Measurements from ENCODE around the gene CRYBA2. TPM values are rescaled to one million over a fixed set of nuclear protein-coding genes. Genes with fewer than 3 reads are reported as not detected.
A peak's percentile ranks its signal among the peaks of the same experiment; 100 is the strongest.

The CRYBA2 gene
- polyA plus RNA-seq, 2 of the 4 experiments (the other 2 are of a cell fraction): not detected

- H3K4me1 ChIP-seq: no peaks in the 10 kb centered on the region
- WGBS (ENCODE audit: missing lambda C conversion rate): 61% methylated on average over 14 of the region's 18 CpGs
- no peak overlapping the region for H3K27ac ChIP-seq
- H3K4me2 ChIP-seq: no peak overlapping the region
- ATAC-seq: peak in 1 of 2 experiments; percentile 68; a peak in 3 of 6 replicates
- ChIA-PET POLR2A (no interaction called here), CTCF (interaction anchor here (0.6 to 4.3 kb wide), 8 partner anchors 27 to 758 kb away, joined by 3 to 18 read pairs (median 6); no protein-coding TSS in a partner anchor)
- H3K9me3 ChIP-seq: no peaks in the 10 kb centered on the region
- no peak overlapping the region for H3K4me3 ChIP-seq
- no peak for DNase-seq (ENCODE audit: low read depth in 1 of 2, low spot score in 1 of 2)
- no peak for TF ChIP-seq NFE2L2 (conservative IDR thresholded peaks at IDR 0.05; ENCODE audit: low read length)
- TF ChIP-seq ZSCAN20 (CRISPR knock-in tag; IDR thresholded peaks at IDR 0.05): no peak
- TF ChIP-seq NR3C1 (IDR thresholded peaks at IDR 0.05): no peak
- TF ChIP-seq RAD21 (conservative IDR thresholded peaks at IDR 0.05 in 1 of 2, IDR thresholded peaks at IDR 0.05 in 1 of 2): 0 out of 5 replicates have a peak, but pooled peaks of 1 of the 2 experiments have one; percentile 7
- TF ChIP-seq ESRRA (IDR thresholded peaks at IDR 0.05; ENCODE audit: borderline replicate concordance, low read length): no peak
- no peak for FAIRE-seq
Observed at GRCh38 chr2:218953366-218953954, 39.8 kb downstream of the CRYBA2 start.

- CTCF ChIA-PET: interaction anchor here (1.6 to 4.3 kb wide), 7 partner anchors 28 to 100 kb away, joined by 3 to 18 read pairs (median 6); no protein-coding TSS in a partner anchor
- Histone ChIP-seq H3K4me1 (no peaks in the 10 kb centered on the region), H3K27ac (no peak overlapping the region), H3K4me2 (no peak overlapping the region), H3K9me3 (no peaks in the 10 kb centered on the region), H3K4me3 (no peak overlapping the region)
- POLR2A ChIA-PET: no interaction called here
- FAIRE-seq: no peak
- TF ChIP-seq KDM5A (IDR thresholded peaks at IDR 0.05): no peak
- no peak for TF ChIP-seq ATOH8 (CRISPR knock-in tag; IDR thresholded peaks at IDR 0.05; ENCODE audit: low read depth)
- no peak for TF ChIP-seq TFCP2L1 (CRISPR knock-in tag; IDR thresholded peaks at IDR 0.05)
- TF ChIP-seq MAFK (IDR thresholded peaks at IDR 0.05; ENCODE audit: partially characterized antibody): peak; percentile 80
- ATAC-seq: no peak
- WGBS (ENCODE audit: missing lambda C conversion rate): 87% methylated on average over 7 of the region's 7 CpGs
- no peak for DNase-seq (ENCODE audit: low read depth in 1 of 2, low spot score in 1 of 2)
Observed at GRCh38 chr2:218952160-218952559, 41.1 kb downstream of the CRYBA2 start.

GRCh38 chr2:218946621-218947020, 46.6 kb downstream of the CRYBA2 start:
- ATAC-seq: no peak
- TF ChIP-seq SMC3 (IDR thresholded peaks at IDR 0.05) (no peak), HMGXB4 (CRISPR knock-in tag; IDR thresholded peaks at IDR 0.05; ENCODE audit: borderline replicate concordance) (no peak), PBX3 (IDR thresholded peaks at IDR 0.05) (no peak), TFCP2L1 (CRISPR knock-in tag; IDR thresholded peaks at IDR 0.05) (no peak), NPAS2 (CRISPR knock-in tag; IDR thresholded peaks at IDR 0.05; ENCODE audit: borderline replicate concordance) (no peak), NR3C1 (IDR thresholded peaks at IDR 0.05) (no peak), SREBF2 (IDR thresholded peaks at IDR 0.05) (no peak), KDM1A (IDR thresholded peaks at IDR 0.05; ENCODE audit: low read depth) (no peak), ZFP36 (IDR thresholded peaks at IDR 0.05; ENCODE audit: borderline replicate concordance, partially characterized antibody) (no peak), MAX (IDR thresholded peaks at IDR 0.05) (no peak), USF2 (IDR thresholded peaks at IDR 0.05) (no peak), HEYL (CRISPR knock-in tag; IDR thresholded peaks at IDR 0.05) (no peak), RCOR1 (IDR thresholded peaks at IDR 0.05; ENCODE audit: low read depth, low read length) (no peak), ZNF302 (CRISPR knock-in tag; IDR thresholded peaks at IDR 0.05) (no peak), E2F6 (IDR thresholded peaks at IDR 0.05; ENCODE audit: borderline replicate concordance, low read depth) (no peak), HOXB13 (CRISPR knock-in tag; IDR thresholded peaks at IDR 0.05; ENCODE audit: low read depth) (no peak), POLR2AphosphoS2 (conservative IDR thresholded peaks at IDR 0.05; ENCODE audit: low read length) (no peak), MAFK (IDR thresholded peaks at IDR 0.05; ENCODE audit: partially characterized antibody) (no peak), CBX2 (IDR thresholded peaks at IDR 0.05; ENCODE audit: borderline replicate concordance, low read depth) (no peak)
- WGBS (ENCODE audit: missing lambda C conversion rate): 89% methylated on average over 1 of the region's 1 CpG
- H3K27ac ChIP-seq: no peak overlapping the region
- DNase-seq (ENCODE audit: low read depth in 1 of 2, low spot score in 1 of 2): no peak
- ChIA-PET CTCF (interaction anchor here (3.5 kb wide), 1 partner anchor 49 kb away, joined by 12 read pairs; no protein-coding TSS in a partner anchor), POLR2A (no interaction called here)
- H3K4me3 ChIP-seq: no peak overlapping the region
- no peaks in the 10 kb centered on the region for H3K9me3 ChIP-seq
- H3K4me2 ChIP-seq: no peak overlapping the region
- no peaks in the 10 kb centered on the region for H3K4me1 ChIP-seq
- FAIRE-seq: no peak

All from A549 (cell line).